ENCODE measurements around the gene AJUBA. TPM values are rescaled to one million over a fixed set of nuclear protein-coding genes. Genes with fewer than 3 reads are reported as not detected.

Gene AJUBA
- total and polyA plus RNA-seq, 4 donors = 7.2 to 34.2 (median 28.8) TPM

- peak overlapping the region in 1 of 2 donors; percentile 84 for H3K9ac ChIP-seq (ENCODE audit: insufficient read depth in 1 of 2, low read length in 2 of 2)
- peaks cover 0 to 17% (median 4%) of the 10 kb centered on the region in 4 donors for H3K36me3 ChIP-seq (ENCODE audit: control insufficient read depth in 4 of 4, insufficient read depth in 4 of 4, low read length in 4 of 4)
- peak overlapping the region; percentile 20 for H3K4me3 ChIP-seq
- DNase-seq = no peak
- peaks cover 0 to 47% (median 23%) of the 10 kb centered on the region in 5 donors for H3K4me1 ChIP-seq (ENCODE audit: control insufficient read depth in 5 of 5, insufficient read depth in 5 of 5, low read length in 5 of 5)
- TF ChIP-seq, protein P1, sequence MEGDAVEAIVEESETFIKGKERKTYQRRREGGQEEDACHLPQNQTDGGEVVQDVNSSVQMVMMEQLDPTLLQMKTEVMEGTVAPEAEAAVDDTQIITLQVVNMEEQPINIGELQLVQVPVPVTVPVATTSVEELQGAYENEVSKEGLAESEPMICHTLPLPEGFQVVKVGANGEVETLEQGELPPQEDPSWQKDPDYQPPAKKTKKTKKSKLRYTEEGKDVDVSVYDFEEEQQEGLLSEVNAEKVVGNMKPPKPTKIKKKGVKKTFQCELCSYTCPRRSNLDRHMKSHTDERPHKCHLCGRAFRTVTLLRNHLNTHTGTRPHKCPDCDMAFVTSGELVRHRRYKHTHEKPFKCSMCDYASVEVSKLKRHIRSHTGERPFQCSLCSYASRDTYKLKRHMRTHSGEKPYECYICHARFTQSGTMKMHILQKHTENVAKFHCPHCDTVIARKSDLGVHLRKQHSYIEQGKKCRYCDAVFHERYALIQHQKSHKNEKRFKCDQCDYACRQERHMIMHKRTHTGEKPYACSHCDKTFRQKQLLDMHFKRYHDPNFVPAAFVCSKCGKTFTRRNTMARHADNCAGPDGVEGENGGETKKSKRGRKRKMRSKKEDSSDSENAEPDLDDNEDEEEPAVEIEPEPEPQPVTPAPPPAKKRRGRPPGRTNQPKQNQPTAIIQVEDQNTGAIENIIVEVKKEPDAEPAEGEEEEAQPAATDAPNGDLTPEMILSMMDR (IDR thresholded peaks at IDR 0.05; ENCODE audit: control extremely low read depth, extremely low read depth) = no peak
- H3K27ac ChIP-seq (ENCODE audit: low read depth in 1 of 2, low read length in 1 of 2) = peak overlapping the region; percentile 10 to 94
- no peaks in the 10 kb centered on the region for H3K27me3 ChIP-seq (ENCODE audit: control insufficient read depth in 3 of 3, insufficient read depth in 3 of 3, low read length in 2 of 3)
- no peaks in the 10 kb centered on the region for H3K9me3 ChIP-seq (ENCODE audit: control insufficient read depth in 4 of 4, insufficient read depth in 3 of 4, low read length in 3 of 4)
- no peak for ATAC-seq (ENCODE audit: insufficient read depth, low FRiP score)
- 66 to 85% methylated on average over 5 of the region's 5 CpGs for WGBS, 2 donors
Observed at GRCh38 chr14:22978981-22979671, 3.2 kb downstream of the AJUBA start.

GRCh38 chr14:22978487-22978837 is 3.9 kb downstream of the AJUBA start:
- 60 to 75% methylated on average over 3 of the region's 3 CpGs for WGBS, 2 donors
- TF ChIP-seq, protein P1 (IDR thresholded peaks at IDR 0.05; ENCODE audit: control extremely low read depth, extremely low read depth) = no peak
- H3K4me1 ChIP-seq (ENCODE audit: control insufficient read depth in 5 of 5, insufficient read depth in 5 of 5, low read length in 5 of 5) = peaks cover 0 to 46% (median 23%) of the 10 kb centered on the region in 5 donors

GRCh38 chr14:22977684-22978486 is 4.5 kb downstream of the AJUBA start:
- ATAC-seq (ENCODE audit: insufficient read depth, low FRiP score) (peak; percentile 16), DNase-seq (peak; percentile 70 to 83 (median 79))
- peaks cover 0 to 40% (median 23%) of the 10 kb centered on the region in 5 donors for H3K4me1 ChIP-seq (ENCODE audit: control insufficient read depth in 5 of 5, insufficient read depth in 5 of 5, low read length in 5 of 5)
- peak overlapping the region; percentile 52 to 94 for H3K27ac ChIP-seq (ENCODE audit: low read depth in 1 of 2, low read length in 1 of 2)
- H3K9ac ChIP-seq (ENCODE audit: insufficient read depth in 1 of 2, low read length in 2 of 2) = peak overlapping the region; percentile 34 to 51
- 50 to 69% methylated on average over 8 of the region's 8 CpGs for WGBS, 2 donors
- TF ChIP-seq, protein P1 (IDR thresholded peaks at IDR 0.05; ENCODE audit: control extremely low read depth, extremely low read depth) = no peak
- H3K36me3 ChIP-seq (ENCODE audit: control insufficient read depth in 4 of 4, insufficient read depth in 4 of 4, low read length in 4 of 4) = peaks cover 0 to 27% (median 9%) of the 10 kb centered on the region in 4 donors
- H3K27me3 ChIP-seq (ENCODE audit: control insufficient read depth in 3 of 3, insufficient read depth in 3 of 3, low read length in 2 of 3) = no peaks in the 10 kb centered on the region
- H3K4me3 ChIP-seq = no peak overlapping the region
- H3K9me3 ChIP-seq (ENCODE audit: control insufficient read depth in 4 of 4, insufficient read depth in 3 of 4, low read length in 3 of 4) = no peaks in the 10 kb centered on the region

More at GRCh38 chr14:22978487-22978837, 3.9 kb downstream of the AJUBA start:
- H3K27me3 ChIP-seq (ENCODE audit: control insufficient read depth in 3 of 3, insufficient read depth in 3 of 3, low read length in 2 of 3) = no peaks in the 10 kb centered on the region
- DNase-seq (no peak), ATAC-seq (ENCODE audit: insufficient read depth, low FRiP score) (no peak)
- peak overlapping the region in 1 of 2 donors; percentile 51 for H3K9ac ChIP-seq (ENCODE audit: insufficient read depth in 1 of 2, low read length in 2 of 2)
- peaks cover 0 to 21% (median 6%) of the 10 kb centered on the region in 4 donors for H3K36me3 ChIP-seq (ENCODE audit: control insufficient read depth in 4 of 4, insufficient read depth in 4 of 4, low read length in 4 of 4)
- no peak overlapping the region for H3K4me3 ChIP-seq
- H3K27ac ChIP-seq (ENCODE audit: low read depth in 1 of 2, low read length in 1 of 2) = peak overlapping the region in 1 of 2 donors; percentile 94
- no peaks in the 10 kb centered on the region for H3K9me3 ChIP-seq (ENCODE audit: control insufficient read depth in 4 of 4, insufficient read depth in 3 of 4, low read length in 3 of 4)

Data from lung (tissue), 12 donors.